NB4 (cell line): Measurements from ENCODE around the gene MIER2.
A peak's percentile ranks its signal among the peaks of the same experiment; 100 is the strongest.

Source experiments
- DNase-seq: peaks from one replicate; pipeline ENCODE4 v3.0.0; 2010; ENCODE audit warnings: low read depth
- H3K4me3 ChIP-seq: one replicate; pipeline ENCODE4 v1.5.1; 2011; ENCODE audit warnings: mild to moderate bottlenecking, low read depth, low read length, moderate library complexity
- MYC ChIP-seq: IDR thresholded peaks from 2 replicates; pipeline ENCODE4 v1.6.1; 2011; ENCODE audit warnings: low read depth, low read length
- POLR2A ChIP-seq: IDR thresholded peaks from 2 replicates; pipeline ENCODE4 v1.6.1; 2011; ENCODE audit warnings: mild to moderate bottlenecking; ENCODE audit not compliant: insufficient read length; ENCODE audit errors: extremely low read depth
- TF ChIP-seq, protein P1 (sequence below): IDR thresholded peaks from 2 replicates; pipeline ENCODE4 v1.6.1; 2011; ENCODE audit warnings: low read depth, low read length
- TF ChIP-seq, protein P2 (sequence below): IDR thresholded peaks from one replicate; pipeline ENCODE4 v1.5.1; 2012; ENCODE audit warnings: low read depth, low read length

Gene MIER2

DNA sequence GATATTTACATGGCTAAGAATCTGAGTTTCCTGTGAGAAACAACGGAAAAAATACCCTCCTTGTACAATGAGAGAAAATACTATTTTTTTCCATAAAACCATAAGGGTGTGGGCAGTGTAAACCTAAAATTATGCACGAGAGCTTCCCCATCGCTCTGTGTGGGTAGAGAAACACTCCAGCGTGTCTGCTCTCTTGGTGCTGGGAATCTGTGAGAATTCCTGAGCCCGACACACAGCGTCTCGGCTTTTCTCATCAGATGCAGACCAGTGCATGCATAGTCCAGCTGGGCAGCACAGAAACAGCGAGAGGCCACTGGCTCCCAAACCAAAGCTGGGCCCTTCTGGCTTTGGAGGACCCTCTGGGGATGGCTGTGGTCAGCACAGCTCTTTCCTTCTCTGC, 65.4 kb downstream of the MIER2 start:
- H3K4me3 ChIP-seq: no peak overlapping the region
- TF ChIP-seq, protein P1, sequence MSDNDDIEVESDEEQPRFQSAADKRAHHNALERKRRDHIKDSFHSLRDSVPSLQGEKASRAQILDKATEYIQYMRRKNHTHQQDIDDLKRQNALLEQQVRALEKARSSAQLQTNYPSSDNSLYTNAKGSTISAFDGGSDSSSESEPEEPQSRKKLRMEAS: no peak
- TF ChIP-seq POLR2A: no peak
- no peak for TF ChIP-seq MYC
- TF ChIP-seq, protein P2, sequence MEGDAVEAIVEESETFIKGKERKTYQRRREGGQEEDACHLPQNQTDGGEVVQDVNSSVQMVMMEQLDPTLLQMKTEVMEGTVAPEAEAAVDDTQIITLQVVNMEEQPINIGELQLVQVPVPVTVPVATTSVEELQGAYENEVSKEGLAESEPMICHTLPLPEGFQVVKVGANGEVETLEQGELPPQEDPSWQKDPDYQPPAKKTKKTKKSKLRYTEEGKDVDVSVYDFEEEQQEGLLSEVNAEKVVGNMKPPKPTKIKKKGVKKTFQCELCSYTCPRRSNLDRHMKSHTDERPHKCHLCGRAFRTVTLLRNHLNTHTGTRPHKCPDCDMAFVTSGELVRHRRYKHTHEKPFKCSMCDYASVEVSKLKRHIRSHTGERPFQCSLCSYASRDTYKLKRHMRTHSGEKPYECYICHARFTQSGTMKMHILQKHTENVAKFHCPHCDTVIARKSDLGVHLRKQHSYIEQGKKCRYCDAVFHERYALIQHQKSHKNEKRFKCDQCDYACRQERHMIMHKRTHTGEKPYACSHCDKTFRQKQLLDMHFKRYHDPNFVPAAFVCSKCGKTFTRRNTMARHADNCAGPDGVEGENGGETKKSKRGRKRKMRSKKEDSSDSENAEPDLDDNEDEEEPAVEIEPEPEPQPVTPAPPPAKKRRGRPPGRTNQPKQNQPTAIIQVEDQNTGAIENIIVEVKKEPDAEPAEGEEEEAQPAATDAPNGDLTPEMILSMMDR: no peak
- DNase-seq: no peak

DNA sequence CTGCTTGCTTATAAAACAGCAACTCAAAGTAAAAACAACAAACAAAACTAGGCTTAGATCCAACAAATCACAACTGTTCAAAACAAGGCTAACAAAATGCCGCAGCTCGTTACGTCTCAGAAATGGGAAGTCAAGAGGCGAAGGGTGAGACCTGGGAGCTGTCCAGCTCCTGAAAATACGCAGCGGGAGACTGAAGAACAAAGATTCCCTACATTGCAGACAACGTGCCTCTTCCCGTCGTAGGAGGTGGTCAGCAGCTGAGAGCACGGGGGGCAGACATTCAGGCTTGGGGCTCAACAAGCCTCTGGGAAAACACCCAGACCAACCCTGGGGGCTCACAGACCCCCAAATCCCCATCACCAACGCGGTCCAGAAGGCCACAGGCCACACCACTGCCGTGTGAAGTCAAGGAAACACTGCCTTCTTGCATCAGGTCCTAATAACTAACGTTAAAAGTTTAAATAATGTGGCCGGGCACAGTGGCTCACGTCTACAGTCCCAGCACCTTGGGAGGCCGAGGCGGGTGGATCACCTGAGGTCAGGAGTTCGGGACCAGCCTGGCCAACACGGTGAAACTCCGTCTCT, 66.9 kb downstream of the MIER2 start:
- TF ChIP-seq, protein P1: peak; percentile 31; the same call in 1 of the 2 replicates
- TF ChIP-seq MYC (no peak), POLR2A (no peak)
- TF ChIP-seq, protein P2: no peak
- no peak overlapping the region for H3K4me3 ChIP-seq
- DNase-seq: peak; percentile 48

DNA sequence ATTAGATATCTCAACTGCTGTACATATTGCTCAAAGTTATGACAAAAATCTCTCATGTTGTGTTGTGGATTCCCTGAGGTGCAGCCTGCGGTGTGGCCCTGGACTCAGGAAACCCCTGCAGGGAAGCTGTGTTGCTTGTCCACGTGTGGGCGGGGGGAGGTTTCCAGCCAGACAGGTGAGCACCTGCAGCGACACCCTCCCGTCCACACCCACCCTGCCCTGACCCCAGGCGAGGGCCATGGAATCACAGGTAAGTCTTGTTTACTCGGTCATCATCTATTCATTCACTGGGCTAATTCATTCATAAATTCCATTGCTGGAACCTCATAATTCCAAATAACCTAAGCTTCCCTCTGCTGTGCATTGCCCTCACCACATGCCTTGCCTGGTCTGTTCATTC, 67.5 kb downstream of the MIER2 start:
- DNase-seq: no peak
- TF ChIP-seq, protein P2: no peak
- TF ChIP-seq MYC: no peak
- TF ChIP-seq POLR2A: no peak
- TF ChIP-seq, protein P1: no peak
- no peak overlapping the region for H3K4me3 ChIP-seq

DNA sequence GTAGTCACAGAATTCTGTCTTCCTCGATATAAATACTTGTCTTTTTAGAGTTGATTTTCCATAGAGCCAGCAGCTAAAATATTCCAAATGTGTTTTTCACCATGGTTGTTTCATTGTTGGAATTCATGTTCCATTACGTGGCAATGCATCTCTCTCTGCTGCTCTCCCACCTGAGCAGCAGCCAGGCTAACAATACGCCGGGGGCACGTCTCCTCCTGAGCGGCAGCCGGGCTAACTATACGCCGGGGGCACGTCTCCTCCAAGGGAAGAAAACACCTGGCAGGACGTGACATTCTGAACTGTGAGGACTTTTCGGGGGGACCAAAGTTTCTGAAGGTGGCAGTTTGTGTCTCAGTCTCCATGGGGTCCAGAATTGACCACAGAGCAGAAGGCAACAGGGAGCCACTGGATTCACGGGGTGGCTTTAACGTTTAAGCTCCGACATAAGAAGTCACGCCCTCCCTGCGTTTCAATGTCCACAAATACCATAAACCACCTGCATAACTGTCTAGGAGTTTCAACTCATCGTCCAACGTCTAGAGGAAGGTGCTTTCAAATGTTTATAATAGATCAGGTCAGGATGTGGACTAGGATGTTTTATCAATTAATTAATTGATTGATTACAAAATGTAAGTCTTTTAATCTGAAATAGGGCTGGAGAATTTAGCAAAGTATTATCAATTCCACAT, 68.5 kb downstream of the MIER2 start:
- DNase-seq: no peak
- no peak overlapping the region for H3K4me3 ChIP-seq
- TF ChIP-seq POLR2A: no peak
- TF ChIP-seq, protein P1: no peak
- TF ChIP-seq, protein P2: no peak
- no peak for TF ChIP-seq MYC

DNA sequence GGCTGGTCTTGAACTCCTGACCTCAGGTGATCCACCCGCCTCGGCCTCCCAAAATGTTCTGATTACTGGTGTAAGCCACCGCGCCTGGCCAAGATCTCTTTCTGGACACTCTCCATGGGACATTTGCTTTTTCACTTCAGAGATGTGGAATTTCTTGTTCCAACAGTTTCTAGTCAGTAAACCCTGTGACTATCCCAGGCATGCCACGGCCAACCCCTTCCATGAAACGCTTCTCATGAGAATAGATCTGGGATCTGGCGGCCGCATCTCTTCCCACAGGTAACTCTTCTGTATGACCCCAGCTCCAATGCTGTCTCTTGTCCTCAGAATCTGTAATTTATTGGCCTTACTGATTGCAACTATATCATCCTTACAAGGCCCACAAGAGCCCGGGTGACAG, 69.6 kb downstream of the MIER2 start:
- TF ChIP-seq MYC (no peak), POLR2A (no peak)
- TF ChIP-seq, protein P1: no peak
- TF ChIP-seq, protein P2: no peak
- H3K4me3 ChIP-seq: no peak overlapping the region
- DNase-seq: no peak
